Upper lobe of left lung (tissue), 6 donors: Measurements from ENCODE around the gene MOGAT1. TPM values are rescaled to one million over a fixed set of nuclear protein-coding genes. Genes with fewer than 3 reads are reported as not detected.
A peak's percentile ranks its signal among the peaks of the same experiment; 100 is the strongest.
"Not testable (repeated sequence)": the region's sequence is repeated elsewhere in the genome, so short reads cannot be mapped to it uniquely, and the experiment has no call there.

Source experiments
- ATAC-seq, 2 donors: fragments of 200-7000 bp; cut with Tn5 transposase; one replicate each; pipeline ENCODE4 v1.9.1; 2022; ENCODE audit warnings: mild to moderate bottlenecking in 2 of 2, moderate library complexity in 2 of 2; ENCODE audit not compliant: low FRiP score in 2 of 2
- DNase-seq, 2 donors: peaks; one replicate each; pipeline ENCODE4 v3.0.0-alpha.2; 2019 to 2020
- H3K27ac ChIP-seq, 4 donors: fragments of 200-600 bp; sonication (generic); one replicate each; pipeline ENCODE4 v1.5.1; 2016 to 2019
- H3K27me3 ChIP-seq, 4 donors: fragments of 200-600 bp; sonication (generic); one replicate each; pipeline ENCODE4 v1.5.1; 2017 to 2019
- H3K36me3 ChIP-seq, 4 donors: fragments of 200-600 bp; sonication (generic); one replicate each; pipeline ENCODE4 v1.5.1; 2016 to 2019
- H3K4me1 ChIP-seq, 4 donors: fragments of 200-600 bp; sonication (generic); one replicate each; pipeline ENCODE4 v1.5.1; 2018 to 2019
- H3K4me3 ChIP-seq, 4 donors: fragments of 200-600 bp; sonication (generic); one replicate each; pipeline ENCODE4 v1.5.1; 2017 to 2019; ENCODE audit warnings: mild to moderate bottlenecking in 2 of 4, moderate library complexity in 1 of 4
- H3K9me3 ChIP-seq, 4 donors: fragments of 200-600 bp; sonication (generic); one replicate each; pipeline ENCODE4 v1.5.1; 2018 to 2019
- CTCF ChIP-seq, 6 experiments: fragments of 450-650 bp in 4 of 6; fragments of 200-600 bp in 2 of 6; sonication (generic) in 2 of 6; IDR thresholded peaks; one replicate each; pipeline ENCODE4 v1.5.1; 2016 to 2019; ENCODE audit warnings: antibody characterized with exemption in 6 of 6
- EP300 ChIP-seq, 4 donors: sonication (generic); formaldehyde crosslinking; IDR thresholded peaks; one replicate each; pipeline ENCODE4 v1.5.1; 2017; ENCODE audit warnings: antibody characterized with exemption in 4 of 4, control low read depth in 2 of 4
- POLR2A ChIP-seq, 4 donors: fragments of 450-650 bp; IDR thresholded peaks; one replicate each; pipeline ENCODE4 v1.5.1; 2016 to 2017; ENCODE audit warnings: antibody characterized with exemption in 4 of 4, mild to moderate bottlenecking in 2 of 4
- POLR2AphosphoS5 ChIP-seq, 2 donors: sonication (generic); formaldehyde crosslinking; IDR thresholded peaks; one replicate each; pipeline ENCODE4 v1.5.1; 2017; ENCODE audit warnings: antibody characterized with exemption in 2 of 2
- WGBS, 2 donors: methylation state at CpG; one replicate each; pipeline ENCODE4 v1.1.5; 2017 to 2018; 5-methylcytosine and 5-hydroxymethylcytosine counted together
- total RNA-seq, 6 donors: library from RNA; depleted of rRNA in 4 of 6; stranded (reverse); fragments of >200 nt in 4 of 6; gene quantifications; one replicate each; pipeline versions ENCODE4 v1.1.0 to v1.2.1, GENCODE V29; 2016 to 2021
- donor health status: DM: no; HTN: no; CAD: no; lungs with moderate emphysema.
- donor health status: DM: no; HTN: yes; CAD: no; lungs with severe emphysema.

The MOGAT1 gene
- total RNA-seq, 6 donors from 2014 or later, result 0.46 to 4.4 (median 1.1) TPM

GRCh38 chr2:222751821-222752719, 80.6 kb downstream of the MOGAT1 start:
- DNase-seq (no peak), ATAC-seq (peak in 1 of 2 donors; percentile 43)
- Histone ChIP-seq H3K36me3 (no peaks in the 10 kb centered on the region), H3K27me3 (no peaks in the 10 kb centered on the region), H3K4me3 (no peak overlapping the region), H3K4me1 (no peaks in the 10 kb centered on the region), H3K9me3 (no peaks in the 10 kb centered on the region), H3K27ac (no peak overlapping the region)
- TF ChIP-seq POLR2AphosphoS5 (IDR thresholded peaks at IDR 0.05), result no peak
- TF ChIP-seq POLR2A (IDR thresholded peaks at IDR 0.05), result no peak
- no peak for TF ChIP-seq CTCF (IDR thresholded peaks at IDR 0.05)
- TF ChIP-seq EP300 (IDR thresholded peaks at IDR 0.05), result no peak
- 81 to 87% methylated on average over 13 of the region's 13 CpGs for WGBS, 2 donors

- no peak overlapping the region for H3K4me3 ChIP-seq
- no peaks in the 10 kb centered on the region for H3K4me1 ChIP-seq
- TF ChIP-seq CTCF (IDR thresholded peaks at IDR 0.05) (no peak), POLR2A (IDR thresholded peaks at IDR 0.05) (no peak), EP300 (IDR thresholded peaks at IDR 0.05) (no peak), POLR2AphosphoS5 (IDR thresholded peaks at IDR 0.05) (no peak)
- WGBS, 2 donors, result 88 to 91% methylated on average over 5 of the region's 5 CpGs
- ATAC-seq, result no peak
- no peaks in the 10 kb centered on the region for H3K36me3 ChIP-seq
- no peak overlapping the region for H3K27ac ChIP-seq
- no peak for DNase-seq
- no peaks in the 10 kb centered on the region for H3K27me3 ChIP-seq
- H3K9me3 ChIP-seq, result no peaks in the 10 kb centered on the region
These were observed 81.3 kb downstream of the MOGAT1 start for GRCh38 chr2:222752746-222753145.

DNA sequence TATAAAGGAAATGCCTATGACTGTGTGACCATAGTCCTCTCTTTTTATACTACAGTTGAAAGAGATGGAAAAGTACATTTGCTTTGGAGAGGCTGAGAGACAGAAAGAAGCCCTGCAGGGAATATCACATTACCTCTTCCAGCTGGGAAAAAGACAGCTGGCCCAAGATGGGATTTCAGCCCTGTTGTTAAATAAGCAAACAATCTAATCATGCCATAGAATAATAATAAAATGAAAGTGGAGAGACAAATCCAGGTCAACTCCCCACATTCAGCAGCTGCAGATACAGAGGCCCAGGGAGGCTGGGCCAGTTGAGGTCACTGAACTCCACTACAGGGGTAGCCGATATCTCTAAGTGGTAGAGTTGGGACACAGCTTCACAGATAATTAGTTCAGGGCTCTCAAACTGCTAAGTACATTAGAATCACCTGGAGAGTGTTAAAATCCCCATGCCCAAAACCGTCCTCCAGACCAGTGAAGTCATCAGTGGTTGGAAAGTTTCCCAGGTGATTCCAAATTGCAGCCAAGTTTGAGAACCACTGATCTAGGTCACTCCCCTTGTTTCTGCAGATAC, 81.9 kb downstream of the MOGAT1 start:
- ATAC-seq (peak in 1 of 2 donors; percentile 56), DNase-seq (no peak)
- no peak for TF ChIP-seq CTCF (IDR thresholded peaks at IDR 0.05)
- TF ChIP-seq POLR2AphosphoS5 (IDR thresholded peaks at IDR 0.05), result no peak
- H3K36me3 ChIP-seq, result no peaks in the 10 kb centered on the region
- WGBS, 2 donors, result 44 to 45% methylated on average over 2 of the region's 2 CpGs
- no peaks in the 10 kb centered on the region for H3K4me1 ChIP-seq
- no peaks in the 10 kb centered on the region for H3K9me3 ChIP-seq
- no peak overlapping the region for H3K27ac ChIP-seq
- H3K4me3 ChIP-seq, result no peak overlapping the region
- no peaks in the 10 kb centered on the region for H3K27me3 ChIP-seq

DNA sequence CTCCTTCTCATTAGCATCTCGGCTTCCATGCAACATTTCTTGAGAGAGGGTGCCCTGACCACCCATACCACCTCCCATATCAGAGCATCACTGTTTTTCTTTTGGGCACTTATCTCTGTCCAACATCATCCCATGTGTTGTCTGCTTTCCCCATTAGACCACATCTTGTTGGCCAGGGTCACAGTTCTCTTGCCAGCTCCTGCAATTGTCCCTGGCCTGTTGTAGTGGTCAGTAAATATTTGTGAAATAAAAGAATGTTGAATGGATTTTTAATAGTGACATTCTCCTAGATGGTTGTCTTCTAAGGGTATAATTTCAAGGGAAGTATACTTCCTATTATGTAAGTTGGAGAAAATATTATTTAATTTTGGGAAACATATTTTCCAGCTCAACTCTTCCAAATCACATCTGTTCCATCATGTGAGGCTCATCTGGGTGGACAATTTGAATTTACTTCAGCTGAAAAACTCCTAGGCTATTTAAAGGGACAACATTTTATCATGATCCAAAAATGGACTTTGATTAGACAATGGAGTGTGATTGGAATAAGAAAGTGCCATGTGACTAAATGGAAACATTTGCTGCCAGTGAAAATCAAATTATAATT, 83.0 kb downstream of the MOGAT1 start:
- no peaks in the 10 kb centered on the region for H3K36me3 ChIP-seq
- no peak for TF ChIP-seq POLR2A (IDR thresholded peaks at IDR 0.05)
- no peak for TF ChIP-seq POLR2AphosphoS5 (IDR thresholded peaks at IDR 0.05)
- TF ChIP-seq EP300 (IDR thresholded peaks at IDR 0.05), result no peak
- TF ChIP-seq CTCF (IDR thresholded peaks at IDR 0.05), result no peak
- ATAC-seq (no peak), DNase-seq (no peak)
- no peaks in the 10 kb centered on the region for H3K27me3 ChIP-seq
- no peak overlapping the region for H3K4me3 ChIP-seq
- 96 to 100% methylated on average over 1 of the region's 1 CpG for WGBS, 2 donors
- no peaks in the 10 kb centered on the region for H3K9me3 ChIP-seq
- no peaks in the 10 kb centered on the region for H3K4me1 ChIP-seq
- H3K27ac ChIP-seq, result no peak overlapping the region

DNA sequence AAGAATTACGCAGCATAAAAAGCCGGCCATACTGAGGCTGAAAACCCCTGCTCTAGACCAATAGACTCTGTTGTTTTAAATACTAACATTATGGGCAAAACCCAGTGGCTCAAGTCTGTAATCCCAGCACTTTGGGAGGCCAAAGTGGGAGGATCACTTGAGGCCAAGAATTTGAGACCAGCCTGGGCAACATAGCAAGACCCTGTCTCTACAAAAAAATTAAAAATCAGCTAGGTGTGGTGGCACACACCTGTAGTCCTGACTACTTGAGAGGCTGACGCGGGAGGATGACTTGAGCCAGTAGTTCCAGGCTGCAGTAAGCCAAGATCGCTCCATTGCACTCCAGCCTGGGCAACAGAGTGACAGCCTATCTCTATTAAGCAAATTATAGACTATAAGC, 84.1 kb downstream of the MOGAT1 start:
- not testable (repeated sequence) for H3K4me3 ChIP-seq, DNase-seq, H3K9me3 ChIP-seq, ATAC-seq, H3K27ac ChIP-seq, H3K4me1 ChIP-seq, H3K27me3 ChIP-seq, H3K36me3 ChIP-seq
- WGBS, 2 donors, result 90 to 92% methylated on average over 5 of the region's 5 CpGs
